ENCODE measurements around the gene SLC22A15. TPM values are rescaled to one million over a fixed set of nuclear protein-coding genes. Genes with fewer than 3 reads are reported as not detected.
A peak's percentile ranks its signal among the peaks of the same experiment; 100 is the strongest.

Gene SLC22A15
- total and polyA plus RNA-seq, 4 donors, result 5.3 to 16.4 (median 10.7) TPM

GRCh38 chr1:116110567-116111523 is 134.5 kb downstream of the SLC22A15 start, which contains the start of gene MAB21L3:
TSS of gene MAB21L3 (plus strand) at chr1:116111399. CDS start at chr1:116112616, 1,217 bp downstream.
- Histone ChIP-seq H3K27me3 (ENCODE audit: control insufficient read depth in 3 of 3, insufficient read depth in 3 of 3, low read length in 2 of 3) (no peaks in the 10 kb centered on the region), H3K9ac (ENCODE audit: insufficient read depth in 1 of 2, low read length in 2 of 2) (no peak within 1 kb of the TSS), H3K4me3 (no peak within 1 kb of the TSS), H3K27ac (ENCODE audit: low read depth in 1 of 2, low read length in 1 of 2) (peak within 1 kb of the TSS in 1 of 2 donors; percentile 72), H3K4me1 (ENCODE audit: control insufficient read depth in 5 of 5, insufficient read depth in 5 of 5, low read length in 5 of 5) (peaks cover 2 to 14% (median 5%) of the 10 kb centered on the region in 5 donors), H3K36me3 (ENCODE audit: control insufficient read depth in 4 of 4, insufficient read depth in 4 of 4, low read length in 4 of 4) (no peaks in the 10 kb centered on the region), H3K9me3 (ENCODE audit: control insufficient read depth in 4 of 4, insufficient read depth in 3 of 4, low read length in 3 of 4) (no peaks in the 10 kb centered on the region)
- DNase-seq, result peak in 1 of 3 donors; percentile 25
- no peak for ATAC-seq (ENCODE audit: insufficient read depth, low FRiP score)
- 53 to 59% methylated on average over 12 of the region's 12 CpGs for WGBS, 2 donors
- TF ChIP-seq, protein P1, sequence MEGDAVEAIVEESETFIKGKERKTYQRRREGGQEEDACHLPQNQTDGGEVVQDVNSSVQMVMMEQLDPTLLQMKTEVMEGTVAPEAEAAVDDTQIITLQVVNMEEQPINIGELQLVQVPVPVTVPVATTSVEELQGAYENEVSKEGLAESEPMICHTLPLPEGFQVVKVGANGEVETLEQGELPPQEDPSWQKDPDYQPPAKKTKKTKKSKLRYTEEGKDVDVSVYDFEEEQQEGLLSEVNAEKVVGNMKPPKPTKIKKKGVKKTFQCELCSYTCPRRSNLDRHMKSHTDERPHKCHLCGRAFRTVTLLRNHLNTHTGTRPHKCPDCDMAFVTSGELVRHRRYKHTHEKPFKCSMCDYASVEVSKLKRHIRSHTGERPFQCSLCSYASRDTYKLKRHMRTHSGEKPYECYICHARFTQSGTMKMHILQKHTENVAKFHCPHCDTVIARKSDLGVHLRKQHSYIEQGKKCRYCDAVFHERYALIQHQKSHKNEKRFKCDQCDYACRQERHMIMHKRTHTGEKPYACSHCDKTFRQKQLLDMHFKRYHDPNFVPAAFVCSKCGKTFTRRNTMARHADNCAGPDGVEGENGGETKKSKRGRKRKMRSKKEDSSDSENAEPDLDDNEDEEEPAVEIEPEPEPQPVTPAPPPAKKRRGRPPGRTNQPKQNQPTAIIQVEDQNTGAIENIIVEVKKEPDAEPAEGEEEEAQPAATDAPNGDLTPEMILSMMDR (IDR thresholded peaks at IDR 0.05; ENCODE audit: control extremely low read depth, extremely low read depth), result no peak

- H3K4me1 ChIP-seq (ENCODE audit: control insufficient read depth in 5 of 5, insufficient read depth in 5 of 5, low read length in 5 of 5), result peaks cover 2 to 14% (median 5%) of the 10 kb centered on the region in 5 donors
- no peaks in the 10 kb centered on the region for H3K9me3 ChIP-seq (ENCODE audit: control insufficient read depth in 4 of 4, insufficient read depth in 3 of 4, low read length in 3 of 4)
- ATAC-seq (ENCODE audit: insufficient read depth, low FRiP score), result no peak
- no peak overlapping the region for H3K9ac ChIP-seq (ENCODE audit: insufficient read depth in 1 of 2, low read length in 2 of 2)
- peak in 2 of 3 donors; percentile 11 to 57 for DNase-seq
- no peaks in the 10 kb centered on the region for H3K27me3 ChIP-seq (ENCODE audit: control insufficient read depth in 3 of 3, insufficient read depth in 3 of 3, low read length in 2 of 3)
- WGBS, 2 donors, result 57 to 75% methylated on average over 11 of the region's 11 CpGs
- peak overlapping the region in 1 of 2 donors; percentile 72 for H3K27ac ChIP-seq (ENCODE audit: low read depth in 1 of 2, low read length in 1 of 2)
- H3K36me3 ChIP-seq (ENCODE audit: control insufficient read depth in 4 of 4, insufficient read depth in 4 of 4, low read length in 4 of 4), result no peaks in the 10 kb centered on the region
- no peak overlapping the region for H3K4me3 ChIP-seq
- TF ChIP-seq, protein P1 (IDR thresholded peaks at IDR 0.05; ENCODE audit: control extremely low read depth, extremely low read depth), result no peak
Measured at GRCh38 chr1:116111524-116112021, 135.3 kb downstream of the SLC22A15 start.

DNA sequence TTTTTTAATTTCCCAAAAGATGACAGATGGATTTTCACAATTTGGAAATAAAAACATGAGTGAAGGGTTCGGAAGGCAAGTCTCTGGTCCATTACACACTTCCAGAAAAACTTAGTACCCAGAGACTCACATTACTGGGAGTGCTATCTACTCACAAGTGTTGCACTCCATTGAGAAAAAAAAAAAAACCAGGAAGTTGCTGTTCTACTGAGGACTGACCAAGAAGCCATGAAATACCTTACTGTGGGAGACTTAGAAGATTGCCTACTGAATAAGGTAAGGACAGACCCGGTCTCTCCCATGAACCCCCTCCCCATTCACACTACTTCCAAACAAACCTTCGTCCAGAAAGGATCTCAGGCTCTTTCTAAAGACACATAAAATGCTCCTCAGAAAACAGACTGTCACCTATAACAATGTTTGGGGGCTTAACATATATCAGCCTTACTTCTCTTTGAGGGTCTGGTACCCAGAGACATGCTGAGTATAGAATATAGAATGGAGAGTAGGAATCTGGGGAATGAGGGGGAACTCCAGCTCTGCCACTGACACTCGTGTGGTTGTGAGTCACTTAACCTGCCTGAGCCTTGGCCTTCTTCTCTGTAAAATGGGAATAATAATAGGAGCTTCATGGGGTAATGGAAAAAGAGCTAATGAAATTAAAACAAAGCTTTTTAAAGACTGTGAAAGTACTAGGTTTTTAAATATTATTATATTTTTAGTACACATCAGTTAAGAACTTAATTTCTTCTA is 136.3 kb downstream of the SLC22A15 start:
- WGBS, 2 donors, result 80 to 85% methylated on average over 4 of the region's 4 CpGs
- Histone ChIP-seq H3K36me3 (ENCODE audit: control insufficient read depth in 4 of 4, insufficient read depth in 4 of 4, low read length in 4 of 4) (no peaks in the 10 kb centered on the region), H3K27ac (ENCODE audit: low read depth in 1 of 2, low read length in 1 of 2) (no peak overlapping the region), H3K4me3 (no peak overlapping the region), H3K9ac (ENCODE audit: insufficient read depth in 1 of 2, low read length in 2 of 2) (no peak overlapping the region), H3K4me1 (ENCODE audit: control insufficient read depth in 5 of 5, insufficient read depth in 5 of 5, low read length in 5 of 5) (peaks cover 2 to 14% (median 8%) of the 10 kb centered on the region in 5 donors), H3K27me3 (ENCODE audit: control insufficient read depth in 3 of 3, insufficient read depth in 3 of 3, low read length in 2 of 3) (no peaks in the 10 kb centered on the region), H3K9me3 (ENCODE audit: control insufficient read depth in 4 of 4, insufficient read depth in 3 of 4, low read length in 3 of 4) (no peaks in the 10 kb centered on the region)
- DNase-seq (no peak), ATAC-seq (ENCODE audit: insufficient read depth, low FRiP score) (no peak)
- TF ChIP-seq, protein P1 (IDR thresholded peaks at IDR 0.05; ENCODE audit: control extremely low read depth, extremely low read depth), result no peak
